ENCODE data around the gene TPSB2.

TPSB2 gene

DNA sequence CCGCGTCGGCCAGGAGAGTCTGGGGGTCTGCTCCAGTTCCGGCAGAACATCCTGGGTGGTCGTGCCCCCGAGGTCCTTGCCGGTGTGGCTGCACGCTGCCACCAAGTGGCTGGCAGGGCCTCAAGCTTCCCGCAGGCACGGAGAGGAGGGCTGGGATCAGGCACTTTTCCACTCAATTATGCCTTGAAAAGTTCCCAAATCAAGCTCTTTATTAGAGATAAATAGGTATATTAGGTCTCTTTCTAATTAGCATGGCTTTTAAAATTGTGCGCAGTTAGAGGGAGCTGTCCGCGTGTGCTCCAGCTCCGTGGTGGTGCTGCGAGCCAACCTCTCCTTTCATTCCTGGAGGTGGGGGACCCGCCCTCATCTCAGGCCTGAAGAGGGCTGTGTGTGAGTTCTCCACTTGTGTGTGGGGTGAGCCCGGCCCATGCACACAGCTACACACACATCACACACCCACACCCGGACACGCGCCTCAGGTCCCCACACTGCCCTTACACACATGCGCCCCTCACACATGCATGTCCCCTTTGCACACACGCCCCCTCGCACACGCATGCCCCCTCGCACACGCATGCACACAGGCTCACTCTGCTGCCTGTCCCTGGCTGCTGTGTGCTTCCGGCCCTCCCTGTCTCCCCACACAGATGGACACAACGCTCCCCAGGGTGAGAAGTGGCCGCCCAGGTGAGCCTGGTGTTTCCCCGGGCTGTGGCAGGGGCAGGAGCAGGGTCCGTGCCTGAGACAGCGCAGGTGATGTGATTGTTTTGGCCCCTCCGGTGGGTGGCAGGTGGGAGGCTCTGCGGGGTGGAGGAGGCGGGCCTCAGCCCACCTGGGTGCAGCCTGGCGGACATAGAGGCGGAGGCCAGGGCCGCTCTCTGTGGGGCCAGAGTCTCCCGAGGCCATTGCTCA is 48.3 kb downstream of the TPSB2 start:
- Mint-ChIP-seq H3K27ac (no peak overlapping the region), H3K4me1 (no peaks in the 10 kb centered on the region), H3K9me3 (no peaks in the 10 kb centered on the region), H3K4me3 (no peak overlapping the region), H3K36me3 (no peaks in the 10 kb centered on the region)
- no peak for DNase-seq (ENCODE audit: low spot score in 2 of 2)
- no peak for ATAC-seq

GRCh38 chr16:1180549-1181403 is 49.2 kb downstream of the TPSB2 start:
- H3K9me3 Mint-ChIP-seq = no peaks in the 10 kb centered on the region

More at GRCh38 chr16:1180549-1181403, 49.2 kb downstream of the TPSB2 start:
- Mint-ChIP-seq H3K27ac (no peak overlapping the region), H3K4me1 (no peaks in the 10 kb centered on the region), H3K4me3 (no peak overlapping the region), H3K36me3 (no peaks in the 10 kb centered on the region)
- ATAC-seq = no peak
- no peak for DNase-seq (ENCODE audit: low spot score in 2 of 2)
